ENCODE data around the gene ABHD12B.
"Not testable (repeated sequence)": the region's sequence is repeated elsewhere in the genome, so short reads cannot be mapped to it uniquely, and the experiment has no call there.

The ABHD12B gene

GRCh38 chr14:50839691-50840090, 32.2 kb upstream of the ABHD12B start:
- DNase-seq: no peak

GRCh38 chr14:50844391-50844790, 27.5 kb upstream of the ABHD12B start:
- DNase-seq: no peak

- no peak for DNase-seq
Observed at GRCh38 chr14:50845166-50845565, 26.7 kb upstream of the ABHD12B start.

- no peak for DNase-seq
Observed at GRCh38 chr14:50846226-50846880, 25.5 kb upstream of the ABHD12B start.

GRCh38 chr14:50853891-50854290, 18.0 kb upstream of the ABHD12B start:
- no peak for DNase-seq

- DNase-seq: no peak
Observed at GRCh38 chr14:50854521-50854920, 17.3 kb upstream of the ABHD12B start.

GRCh38 chr14:50855558-50855957, 16.3 kb upstream of the ABHD12B start:
- no peak for DNase-seq

GRCh38 chr14:50856660-50857059, 15.2 kb upstream of the ABHD12B start:
- DNase-seq: no peak

- DNase-seq: no peak
Observed at GRCh38 chr14:50859296-50859624, 12.6 kb upstream of the ABHD12B start.

GRCh38 chr14:50860478-50861086, 11.3 kb upstream of the ABHD12B start:
- DNase-seq: peak; percentile 61 to 82

- no peak for DNase-seq
Observed at GRCh38 chr14:50862036-50862570, 9.8 kb upstream of the ABHD12B start.

GRCh38 chr14:50864237-50864636, 7.6 kb upstream of the ABHD12B start:
- no peak for DNase-seq

- no peak for DNase-seq
Observed at GRCh38 chr14:50864946-50865345, 6.9 kb upstream of the ABHD12B start.

- DNase-seq: no peak
Observed at GRCh38 chr14:50865391-50866076, 6.3 kb upstream of the ABHD12B start.

GRCh38 chr14:50871228-50871627, 625 bp upstream of the ABHD12B start:
- DNase-seq: no peak

- no peak for DNase-seq
Observed at GRCh38 chr14:50874757-50875156, 2.9 kb downstream of the ABHD12B start.

GRCh38 chr14:50875359-50876070, 3.7 kb downstream of the ABHD12B start:
- DNase-seq: no peak

- DNase-seq: no peak
Observed at GRCh38 chr14:50882932-50883826, 11.3 kb downstream of the ABHD12B start.

GRCh38 chr14:50883827-50884197, 12.0 kb downstream of the ABHD12B start:
- DNase-seq: no peak

GRCh38 chr14:50887476-50887875, 15.6 kb downstream of the ABHD12B start:
- DNase-seq: no peak

- no peak for DNase-seq
Observed at GRCh38 chr14:50892255-50892654, 20.4 kb downstream of the ABHD12B start.

- not testable (repeated sequence) for DNase-seq
Observed at GRCh38 chr14:50896421-50896820, 24.6 kb downstream of the ABHD12B start.

Data from NCI-H1930 (cell line).